H1 (cell line): Measurements from ENCODE around the gene EPHB1.

Experiments
- EP300 ChIP-seq, 2 experiments: IDR thresholded peaks; 1 replicate in 1 of 2; 2 replicates in 1 of 2; pipeline ENCODE4 v1.6.1; 2011 to 2012; ENCODE audit warnings: low read depth in 2 of 2, low read length in 2 of 2, mild to moderate bottlenecking in 2 of 2, borderline replicate concordance in 1 of 2, inconsistent platforms in 1 of 2, moderate library complexity in 1 of 2
- GABPA ChIP-seq: IDR thresholded peaks from 2 replicates; pipeline ENCODE4 v1.6.1; 2011; ENCODE audit warnings: mild to moderate bottlenecking, low read length, moderate library complexity, borderline replicate concordance; ENCODE audit not compliant: insufficient read depth
- POLR2A ChIP-seq, 2 experiments: IDR thresholded peaks; 1 replicate in 1 of 2; 2 replicates in 1 of 2; pipeline ENCODE4 v1.6.1; 2011; ENCODE audit warnings: low read depth in 2 of 2, low read length in 2 of 2, mild to moderate bottlenecking in 2 of 2; ENCODE audit errors: control extremely low read depth in 1 of 2
- RBBP5 ChIP-seq: IDR thresholded peaks from 2 replicates; pipeline ENCODE4 v1.7.1; 2012; ENCODE audit warnings: low read depth, mild to moderate bottlenecking, inconsistent platforms, low read length, moderate library complexity, borderline replicate concordance
- TEAD4 ChIP-seq: IDR thresholded peaks from 2 replicates; pipeline ENCODE4 v1.6.1; 2012; ENCODE audit warnings: low read depth, low read length, inconsistent platforms, mixed read lengths
- TF ChIP-seq, protein P1 (sequence below): IDR thresholded peaks from 2 replicates; pipeline ENCODE4 v1.6.1; 2012; ENCODE audit warnings: low read length, inconsistent platforms
- TF ChIP-seq, protein P2 (sequence below), 3 experiments: IDR thresholded peaks; 1 replicate in 2 of 3; 2 replicates in 1 of 3; pipeline versions ENCODE4 v1.5.1 to v1.6.1; 2011; ENCODE audit warnings: low read length in 3 of 3, mild to moderate bottlenecking in 3 of 3, inconsistent platforms in 2 of 3, low read depth in 1 of 3, moderate library complexity in 1 of 3; ENCODE audit not compliant: insufficient read depth in 1 of 3; ENCODE audit errors: control extremely low read depth in 1 of 3

DNA sequence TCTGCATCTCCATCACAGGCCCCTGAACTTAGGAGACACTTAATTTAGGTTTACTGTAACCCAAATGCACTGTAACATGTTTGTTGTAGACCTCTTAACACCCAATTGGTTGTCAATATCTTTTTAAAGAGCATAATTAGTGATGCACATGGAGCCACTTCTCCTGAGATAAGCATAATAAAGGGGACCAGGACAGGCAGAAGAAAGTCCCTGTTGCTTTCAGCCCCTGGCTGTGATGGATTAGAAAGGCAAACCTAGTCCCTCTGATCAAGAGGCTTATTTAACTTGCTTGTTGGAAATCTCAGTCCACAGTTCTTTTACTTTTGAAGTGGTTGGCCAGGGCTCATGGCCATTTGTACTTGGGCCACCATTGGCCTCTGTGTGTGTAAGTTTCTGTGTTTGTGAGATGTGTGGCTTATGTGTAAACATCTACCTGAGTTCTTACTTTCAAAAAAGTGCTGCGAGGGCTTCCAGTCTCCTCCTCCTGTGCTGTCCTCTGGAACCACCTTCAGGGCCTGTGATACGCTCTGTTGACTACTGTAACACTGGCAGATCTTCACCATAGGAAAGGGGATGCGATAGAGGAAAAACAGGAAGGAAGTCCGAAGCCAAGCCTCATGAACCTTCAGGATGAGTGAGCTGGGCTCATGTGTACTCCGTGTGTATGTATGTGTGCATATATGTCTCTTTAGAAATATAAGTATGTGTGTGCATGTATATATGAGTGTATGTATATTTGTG is 136.2 kb downstream of the EPHB1 start:
- TF ChIP-seq GABPA: no peak
- TF ChIP-seq, protein P1, sequence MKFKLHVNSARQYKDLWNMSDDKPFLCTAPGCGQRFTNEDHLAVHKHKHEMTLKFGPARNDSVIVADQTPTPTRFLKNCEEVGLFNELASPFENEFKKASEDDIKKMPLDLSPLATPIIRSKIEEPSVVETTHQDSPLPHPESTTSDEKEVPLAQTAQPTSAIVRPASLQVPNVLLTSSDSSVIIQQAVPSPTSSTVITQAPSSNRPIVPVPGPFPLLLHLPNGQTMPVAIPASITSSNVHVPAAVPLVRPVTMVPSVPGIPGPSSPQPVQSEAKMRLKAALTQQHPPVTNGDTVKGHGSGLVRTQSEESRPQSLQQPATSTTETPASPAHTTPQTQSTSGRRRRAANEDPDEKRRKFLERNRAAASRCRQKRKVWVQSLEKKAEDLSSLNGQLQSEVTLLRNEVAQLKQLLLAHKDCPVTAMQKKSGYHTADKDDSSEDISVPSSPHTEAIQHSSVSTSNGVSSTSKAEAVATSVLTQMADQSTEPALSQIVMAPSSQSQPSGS: no peak
- no peak for TF ChIP-seq RBBP5
- TF ChIP-seq, protein P2, sequence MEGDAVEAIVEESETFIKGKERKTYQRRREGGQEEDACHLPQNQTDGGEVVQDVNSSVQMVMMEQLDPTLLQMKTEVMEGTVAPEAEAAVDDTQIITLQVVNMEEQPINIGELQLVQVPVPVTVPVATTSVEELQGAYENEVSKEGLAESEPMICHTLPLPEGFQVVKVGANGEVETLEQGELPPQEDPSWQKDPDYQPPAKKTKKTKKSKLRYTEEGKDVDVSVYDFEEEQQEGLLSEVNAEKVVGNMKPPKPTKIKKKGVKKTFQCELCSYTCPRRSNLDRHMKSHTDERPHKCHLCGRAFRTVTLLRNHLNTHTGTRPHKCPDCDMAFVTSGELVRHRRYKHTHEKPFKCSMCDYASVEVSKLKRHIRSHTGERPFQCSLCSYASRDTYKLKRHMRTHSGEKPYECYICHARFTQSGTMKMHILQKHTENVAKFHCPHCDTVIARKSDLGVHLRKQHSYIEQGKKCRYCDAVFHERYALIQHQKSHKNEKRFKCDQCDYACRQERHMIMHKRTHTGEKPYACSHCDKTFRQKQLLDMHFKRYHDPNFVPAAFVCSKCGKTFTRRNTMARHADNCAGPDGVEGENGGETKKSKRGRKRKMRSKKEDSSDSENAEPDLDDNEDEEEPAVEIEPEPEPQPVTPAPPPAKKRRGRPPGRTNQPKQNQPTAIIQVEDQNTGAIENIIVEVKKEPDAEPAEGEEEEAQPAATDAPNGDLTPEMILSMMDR (IDR thresholded peaks at IDR 0.05; ENCODE audit: control extremely low read depth in 1 of 3, insufficient read depth in 1 of 3, low read depth in 1 of 3, low read length in 3 of 3): no peak
- no peak for TF ChIP-seq EP300 (IDR thresholded peaks at IDR 0.05; ENCODE audit: borderline replicate concordance in 1 of 2, low read depth in 2 of 2, low read length in 2 of 2)
- TF ChIP-seq POLR2A (IDR thresholded peaks at IDR 0.05; ENCODE audit: control extremely low read depth in 1 of 2, low read depth in 2 of 2, low read length in 2 of 2): no peak
- TF ChIP-seq TEAD4: no peak
